Activated CD4-positive, alpha-beta T cell treated with anti-CD3 and anti-CD28 coated beads, Interleukin-2, amount 50 U/mL, for 16 hours (primary cell): Measurements from ENCODE around the gene ZNF322.
A peak's percentile ranks its signal among the peaks of the same experiment; 100 is the strongest.

Experiments used
- DNase-seq: peaks from one replicate; pipeline ENCODE4 v3.0.0-alpha.2; 2020

The ZNF322 gene

DNA sequence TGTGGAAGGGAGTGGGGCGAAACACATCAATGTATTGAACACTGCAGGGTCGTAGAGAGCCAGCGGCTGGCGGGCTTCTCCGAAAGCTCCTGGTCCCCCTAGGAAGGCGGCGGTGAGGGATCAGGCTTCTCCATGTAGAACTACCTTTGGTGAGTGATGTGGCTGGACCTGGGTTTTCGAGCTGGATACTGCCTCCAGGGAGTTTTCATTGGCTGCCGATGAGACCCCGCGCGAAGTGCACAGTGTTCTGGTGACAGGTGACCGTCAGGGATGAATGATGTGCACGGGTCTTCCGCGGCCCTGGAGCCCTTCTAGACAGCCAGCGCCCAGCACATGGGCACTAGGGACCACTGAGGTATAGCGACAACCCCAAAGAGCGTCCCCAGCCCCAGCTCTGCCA is 46.3 kb downstream of the ZNF322 start:
- no peak for DNase-seq

DNA sequence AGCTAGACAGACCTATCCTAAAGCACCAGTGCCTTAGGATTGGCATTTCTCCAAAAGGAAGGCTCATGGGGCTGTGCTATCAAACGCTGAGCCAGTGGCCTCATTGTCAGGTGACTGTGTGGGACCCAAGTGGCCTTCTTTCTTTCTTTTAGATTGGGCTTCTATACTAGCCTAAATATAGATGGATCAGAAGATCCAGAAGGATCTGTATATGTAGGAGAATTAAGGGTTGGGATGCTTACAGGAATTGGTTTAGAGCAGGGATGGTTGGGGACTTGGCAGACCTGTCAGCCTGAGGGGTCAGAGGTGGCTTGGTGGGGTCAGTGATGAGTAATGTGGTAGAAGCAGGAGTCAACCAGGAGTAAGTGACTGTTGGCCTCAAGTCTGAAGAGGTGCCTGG is 47.9 kb downstream of the ZNF322 start:
- DNase-seq, result no peak

DNA sequence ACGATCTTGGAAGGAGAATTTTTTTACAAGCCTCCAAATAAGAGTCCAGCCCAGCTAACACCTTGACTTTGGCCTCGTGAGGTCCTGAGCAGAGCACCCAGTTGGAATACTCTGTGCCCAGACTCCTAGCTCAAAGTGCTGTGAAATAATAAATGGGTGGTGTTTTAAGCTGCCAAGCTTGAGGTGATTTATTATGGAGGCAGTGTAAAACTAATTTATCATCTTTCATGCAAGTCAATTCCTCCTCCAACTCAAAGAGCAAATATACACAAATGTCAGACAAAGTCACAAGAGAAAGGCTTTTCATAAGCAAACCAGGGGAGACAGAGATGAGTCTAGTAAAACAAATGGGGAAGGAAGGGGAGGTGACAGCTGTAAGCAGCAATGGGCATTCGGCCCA is 50.1 kb downstream of the ZNF322 start:
- DNase-seq, result no peak

DNA sequence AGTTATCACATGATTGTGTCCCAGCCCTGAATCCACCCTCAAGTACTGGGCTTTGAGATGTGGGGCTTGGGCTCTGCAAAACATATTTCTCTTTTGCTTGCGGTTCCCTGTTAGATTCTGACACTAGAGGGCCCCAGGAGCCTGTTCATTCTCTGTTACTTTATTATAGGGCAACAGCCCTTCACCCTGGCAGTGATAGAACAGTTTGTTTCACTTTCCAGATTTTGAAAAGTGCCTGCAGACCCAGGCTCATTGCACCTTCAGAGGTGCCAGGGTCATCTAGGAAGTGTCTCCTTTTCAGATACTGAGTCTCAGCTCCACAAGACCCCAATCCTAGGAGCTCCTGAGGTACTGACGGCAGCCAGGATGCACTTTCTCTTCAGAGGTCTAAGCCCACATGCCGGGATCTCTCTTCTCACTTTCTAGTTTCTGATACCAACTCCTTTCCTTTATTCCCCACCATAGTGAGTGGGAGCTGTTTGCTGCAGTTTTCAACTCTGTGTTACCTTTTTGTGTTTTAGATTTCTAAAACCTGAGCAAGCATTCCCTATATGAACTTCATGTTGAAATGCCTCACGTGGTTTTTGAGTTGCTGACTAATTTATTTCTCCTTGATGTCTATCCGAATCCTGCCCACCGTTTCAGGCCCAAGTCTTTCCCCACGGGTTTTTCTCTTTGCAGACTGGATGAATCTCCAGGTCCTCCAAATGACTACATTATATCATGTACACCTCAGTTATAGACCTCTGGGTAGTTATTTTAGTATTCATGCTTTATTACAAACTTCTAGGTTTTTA is 51.9 kb downstream of the ZNF322 start:
- peak; percentile 72 for DNase-seq

- DNase-seq, result no peak
These were observed 54.7 kb downstream of the ZNF322 start for GRCh38 chr6:26604797-26605196.

DNA sequence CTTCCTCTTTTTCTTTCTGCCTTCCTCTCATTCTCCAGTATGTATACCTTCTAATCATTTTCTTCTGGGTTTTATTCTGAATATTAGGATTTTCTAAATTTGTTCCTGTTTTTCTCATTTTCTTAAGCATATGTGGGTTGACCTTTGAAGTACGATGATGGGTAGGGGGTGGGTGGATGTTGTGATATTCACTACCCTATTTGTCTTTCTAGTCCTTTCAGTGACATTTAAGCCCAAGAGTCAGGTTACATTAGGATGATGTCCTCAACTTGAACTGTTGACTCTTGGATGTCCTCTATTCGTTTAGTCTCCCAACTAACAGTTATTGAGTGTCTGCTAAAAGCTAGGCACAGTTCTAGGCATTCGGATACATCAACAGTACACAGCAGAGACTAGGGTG is 55.5 kb downstream of the ZNF322 start:
- DNase-seq, result no peak

- DNase-seq, result no peak
These were observed 57.3 kb downstream of the ZNF322 start for GRCh38 chr6:26602262-26602661.

DNA sequence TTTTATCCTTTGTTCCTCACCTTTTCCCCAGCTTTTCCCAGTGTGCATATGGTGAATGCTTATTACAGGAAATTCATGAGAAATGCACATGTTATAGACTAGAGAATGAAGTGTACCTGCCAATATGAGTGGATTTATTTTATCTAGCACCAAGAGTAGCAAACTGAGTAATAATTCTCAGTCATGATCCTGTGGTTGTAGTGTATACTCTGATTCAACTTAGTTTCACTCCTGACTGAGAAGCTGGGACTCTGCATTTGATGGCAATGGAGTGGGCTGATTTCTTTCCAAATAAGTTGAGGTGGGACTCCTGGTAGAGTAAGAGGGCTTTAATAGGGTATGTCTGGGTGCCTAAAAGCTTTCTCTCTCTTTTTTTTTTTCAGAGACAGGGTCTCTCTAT is 58.8 kb downstream of the ZNF322 start:
- DNase-seq, result no peak

DNA sequence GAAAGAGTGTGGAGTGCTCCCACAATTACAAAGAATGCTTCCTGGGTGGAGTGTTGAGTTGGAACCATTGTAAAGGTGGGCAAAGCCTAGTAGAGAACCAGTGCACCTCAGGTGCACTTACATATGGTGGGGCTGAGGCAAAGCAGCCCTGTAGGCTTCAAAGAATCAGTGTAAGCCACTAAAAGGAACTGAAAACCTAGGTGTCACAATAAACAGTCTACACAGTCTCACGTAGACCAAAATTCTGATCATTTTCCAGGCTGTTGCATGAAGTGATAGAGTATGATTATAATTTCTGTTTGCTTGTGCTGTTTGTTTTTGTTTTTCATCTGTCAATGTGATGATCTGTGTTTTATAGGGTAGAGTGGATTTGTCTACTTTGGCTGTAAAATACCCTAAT is 60.0 kb downstream of the ZNF322 start:
- DNase-seq, result no peak

GRCh38 chr6:26599134-26599533 is 60.4 kb downstream of the ZNF322 start:
- DNase-seq, result no peak

GRCh38 chr6:26598267-26598666 is 61.3 kb downstream of the ZNF322 start:
- DNase-seq, result no peak

- no peak for DNase-seq
These were observed 61.7 kb downstream of the ZNF322 start for GRCh38 chr6:26597821-26598220.

DNA sequence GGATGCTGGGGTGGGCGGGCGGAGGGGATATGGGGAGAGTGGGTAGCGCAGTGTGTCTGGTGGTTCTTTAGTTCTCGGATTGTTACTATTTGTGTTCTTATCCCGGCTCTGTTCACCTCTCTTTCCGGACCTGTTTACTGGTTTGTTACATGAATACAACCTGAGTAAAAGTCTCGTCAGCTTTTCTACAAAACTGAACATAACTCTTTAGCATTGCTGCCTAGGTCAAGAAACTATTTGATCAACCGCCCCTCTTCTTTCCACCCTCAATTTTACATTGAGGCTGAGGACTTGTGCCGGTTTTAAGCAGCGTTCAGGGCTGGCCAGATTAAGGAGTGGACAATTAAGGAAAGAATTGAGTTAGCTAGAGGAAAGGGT is 62.2 kb downstream of the ZNF322 start:
- DNase-seq, result no peak

- DNase-seq, result peak; percentile 98
These were observed 62.8 kb downstream of the ZNF322 start, which contains the start of gene ABT1 for GRCh38 chr6:26596579-26597388. TSS of gene ABT1 (plus strand) at chr6:26596953. CDS start at chr6:26596983, 30 bp downstream.

- DNase-seq, result peak; percentile 91
These were observed 63.8 kb downstream of the ZNF322 start for GRCh38 chr6:26595669-26596269.

GRCh38 chr6:26594730-26595632 is 64.6 kb downstream of the ZNF322 start:
- DNase-seq, result peak; percentile 89

DNA sequence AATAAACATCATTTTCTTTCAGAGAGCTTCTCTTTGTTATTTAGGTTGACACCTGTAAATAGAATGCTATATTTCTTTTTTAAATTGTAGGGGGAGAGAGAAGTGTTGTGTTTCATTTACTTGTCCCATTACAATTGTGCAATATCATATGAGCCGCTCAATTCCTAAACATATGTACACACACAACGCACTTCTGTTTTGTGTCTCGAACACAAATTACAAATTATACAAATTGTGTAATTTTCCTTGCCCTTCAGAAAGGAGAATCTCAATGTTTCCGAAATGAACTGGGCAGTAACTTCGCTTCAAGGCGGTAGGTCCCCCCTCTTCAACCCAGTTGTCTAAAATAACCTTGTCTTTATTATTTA is 65.4 kb downstream of the ZNF322 start:
- no peak for DNase-seq

GRCh38 chr6:26593278-26594130 is 66.0 kb downstream of the ZNF322 start:
- DNase-seq, result no peak

DNA sequence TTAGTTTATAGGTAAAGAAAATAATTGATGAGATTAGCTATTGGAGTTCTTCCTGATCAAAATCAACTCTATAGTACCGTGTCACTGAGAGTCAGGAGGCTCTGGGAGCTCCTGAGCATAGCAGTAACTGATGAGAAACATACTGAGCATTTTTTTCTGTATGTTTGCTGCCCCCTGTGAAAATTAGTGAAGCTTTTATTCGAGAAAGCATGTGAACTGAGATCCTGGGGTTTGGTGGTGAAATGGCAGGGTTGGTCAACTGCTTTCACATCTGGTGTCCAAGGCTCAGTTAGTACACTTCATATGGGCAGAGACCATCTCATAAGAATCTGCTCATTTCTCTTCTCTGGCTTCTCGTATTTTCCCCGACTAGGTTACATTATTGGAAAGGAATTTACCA is 66.9 kb downstream of the ZNF322 start:
- no peak for DNase-seq

DNA sequence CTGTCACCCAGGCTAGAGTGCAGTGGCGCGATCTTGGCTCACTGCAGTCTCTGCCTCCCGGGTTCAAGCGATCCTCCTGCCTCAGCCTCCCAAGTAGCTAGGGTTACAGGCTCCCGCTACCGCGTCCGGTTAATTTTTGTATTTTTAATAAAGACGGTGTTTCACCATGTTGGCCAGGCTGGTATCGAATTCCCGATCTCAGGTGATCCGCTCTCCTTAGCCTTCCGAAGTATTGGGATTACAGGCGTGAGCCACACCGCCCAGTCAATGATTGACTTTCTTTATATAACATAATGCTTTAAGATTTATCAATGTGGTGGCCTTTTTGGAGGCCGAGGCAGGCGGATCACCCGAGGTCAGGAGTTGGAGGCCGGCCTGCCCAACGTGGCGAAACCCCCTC is 70.6 kb downstream of the ZNF322 start:
- DNase-seq, result no peak
